Fibroblast of lung (primary cell): ENCODE measurements around the gene IP6K1.

ENCODE experiments used
- EZH2 ChIP-seq: IDR thresholded peaks from 2 replicates; pipeline ENCODE4 v1.5.1; 2012; ENCODE audit warnings: low read length, control low read depth, mild to moderate bottlenecking; ENCODE audit errors: missing control alignments
- TF ChIP-seq, protein P1 (sequence below), 2 donors: IDR thresholded peaks in 1 of 2; conservative IDR thresholded peaks in 1 of 2; 1 replicate in 1 of 2; 2 replicates in 1 of 2; pipeline ENCODE4 v1.5.1; 2011 to 2012; ENCODE audit warnings: low read length in 2 of 2, control low read depth in 1 of 2, inconsistent platforms in 1 of 2, low read depth in 1 of 2, mild to moderate bottlenecking in 1 of 2

DNA sequence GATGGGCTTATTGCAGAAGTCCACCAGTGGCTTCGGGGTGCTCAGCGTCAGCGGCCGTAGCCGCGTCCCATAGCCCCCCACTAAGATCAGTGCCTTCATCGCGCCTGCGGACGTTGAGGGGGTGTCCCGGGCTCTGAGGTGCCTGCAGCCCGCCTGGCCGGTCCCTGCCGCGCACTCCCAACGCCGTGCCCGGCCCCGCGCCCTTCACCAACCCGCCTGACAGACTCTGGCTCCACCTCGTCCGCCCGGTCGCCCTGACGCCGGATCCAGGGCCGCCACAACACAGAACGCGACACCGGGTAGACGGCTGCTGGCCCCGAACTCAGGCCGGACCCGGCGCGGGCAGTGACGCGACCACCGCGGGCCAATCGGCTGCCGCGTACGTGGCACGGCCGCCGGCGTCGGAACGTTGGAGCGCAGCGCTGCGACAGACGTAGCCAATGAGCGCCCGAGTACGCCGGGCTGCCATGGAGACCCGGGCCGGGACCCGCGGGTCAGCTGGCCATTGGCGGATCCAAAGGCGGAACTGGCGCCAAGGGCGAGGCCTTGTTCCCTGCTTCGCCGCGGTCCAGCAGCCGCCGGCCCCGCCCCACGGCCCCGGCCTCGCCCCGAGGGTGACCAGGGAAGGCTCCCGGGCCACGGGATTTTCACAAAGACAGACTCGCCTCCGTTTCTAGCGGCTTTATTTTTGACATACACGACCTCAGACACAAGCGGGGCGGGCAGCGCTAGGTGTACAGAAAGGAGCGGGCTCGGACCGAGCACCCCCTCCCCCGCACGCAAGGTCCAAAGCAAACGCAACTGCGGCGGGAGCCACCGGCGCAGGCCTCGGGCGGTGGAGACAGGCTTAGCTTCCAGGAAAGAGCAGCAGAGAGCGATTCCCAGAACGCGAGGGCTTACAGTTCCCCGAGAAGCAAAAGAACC is 62.5 kb downstream of the IP6K1 start, which contains the start of gene GMPPB:
- TF ChIP-seq, protein P1, sequence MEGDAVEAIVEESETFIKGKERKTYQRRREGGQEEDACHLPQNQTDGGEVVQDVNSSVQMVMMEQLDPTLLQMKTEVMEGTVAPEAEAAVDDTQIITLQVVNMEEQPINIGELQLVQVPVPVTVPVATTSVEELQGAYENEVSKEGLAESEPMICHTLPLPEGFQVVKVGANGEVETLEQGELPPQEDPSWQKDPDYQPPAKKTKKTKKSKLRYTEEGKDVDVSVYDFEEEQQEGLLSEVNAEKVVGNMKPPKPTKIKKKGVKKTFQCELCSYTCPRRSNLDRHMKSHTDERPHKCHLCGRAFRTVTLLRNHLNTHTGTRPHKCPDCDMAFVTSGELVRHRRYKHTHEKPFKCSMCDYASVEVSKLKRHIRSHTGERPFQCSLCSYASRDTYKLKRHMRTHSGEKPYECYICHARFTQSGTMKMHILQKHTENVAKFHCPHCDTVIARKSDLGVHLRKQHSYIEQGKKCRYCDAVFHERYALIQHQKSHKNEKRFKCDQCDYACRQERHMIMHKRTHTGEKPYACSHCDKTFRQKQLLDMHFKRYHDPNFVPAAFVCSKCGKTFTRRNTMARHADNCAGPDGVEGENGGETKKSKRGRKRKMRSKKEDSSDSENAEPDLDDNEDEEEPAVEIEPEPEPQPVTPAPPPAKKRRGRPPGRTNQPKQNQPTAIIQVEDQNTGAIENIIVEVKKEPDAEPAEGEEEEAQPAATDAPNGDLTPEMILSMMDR (conservative IDR thresholded peaks at IDR 0.05 in 1 of 2, IDR thresholded peaks at IDR 0.05 in 1 of 2; ENCODE audit: low read depth in 1 of 2, low read length in 2 of 2), result no peak
- TF ChIP-seq EZH2, result no peak
